Measurements from ENCODE around the gene ISX. TPM values are rescaled to one million over a fixed set of nuclear protein-coding genes. Genes with fewer than 3 reads are reported as not detected.

Gene ISX
- total RNA-seq, 1 experiment from 2014 or later, result not detected

- no peak for DNase-seq (ENCODE audit: extremely low read depth, low read depth)
Observed at GRCh38 chr22:35103761-35104160, 37.8 kb downstream of the ISX start.

GRCh38 chr22:35104491-35104890, 38.5 kb downstream of the ISX start:
- DNase-seq (ENCODE audit: extremely low read depth, low read depth), result no peak

- DNase-seq (ENCODE audit: extremely low read depth, low read depth), result no peak
Observed at GRCh38 chr22:35109616-35110015, 43.7 kb downstream of the ISX start.

- no peak for DNase-seq (ENCODE audit: extremely low read depth, low read depth)
Observed at GRCh38 chr22:35111244-35111643, 45.3 kb downstream of the ISX start.

GRCh38 chr22:35113341-35113740, 47.4 kb downstream of the ISX start:
- DNase-seq (ENCODE audit: extremely low read depth, low read depth), result no peak

- no peak for DNase-seq (ENCODE audit: extremely low read depth, low read depth)
Observed at GRCh38 chr22:35114131-35114980, 48.4 kb downstream of the ISX start.

- no peak for DNase-seq (ENCODE audit: extremely low read depth, low read depth)
Observed at GRCh38 chr22:35115515-35115914, 49.6 kb downstream of the ISX start.

- DNase-seq (ENCODE audit: extremely low read depth, low read depth), result no peak
Observed at GRCh38 chr22:35116269-35116668, 50.3 kb downstream of the ISX start.

GRCh38 chr22:35116817-35117216, 50.9 kb downstream of the ISX start:
- DNase-seq (ENCODE audit: extremely low read depth, low read depth), result no peak

- DNase-seq (ENCODE audit: extremely low read depth, low read depth), result no peak
Observed at GRCh38 chr22:35119494-35119893, 53.5 kb downstream of the ISX start.

- DNase-seq (ENCODE audit: extremely low read depth, low read depth), result no peak
Observed at GRCh38 chr22:35124691-35125219, 58.8 kb downstream of the ISX start.

- no peak for DNase-seq (ENCODE audit: extremely low read depth, low read depth)
Observed at GRCh38 chr22:35126993-35127392, 61.0 kb downstream of the ISX start.

- DNase-seq (ENCODE audit: extremely low read depth, low read depth), result no peak
Observed at GRCh38 chr22:35128637-35129036, 62.7 kb downstream of the ISX start.

GRCh38 chr22:35131525-35132000, 65.6 kb downstream of the ISX start:
- no peak for DNase-seq (ENCODE audit: extremely low read depth, low read depth)

GRCh38 chr22:35132568-35132967, 66.6 kb downstream of the ISX start:
- no peak for DNase-seq (ENCODE audit: extremely low read depth, low read depth)

- no peak for DNase-seq (ENCODE audit: extremely low read depth, low read depth)
Observed at GRCh38 chr22:35133702-35134380, 67.9 kb downstream of the ISX start.

GRCh38 chr22:35134637-35135036, 68.7 kb downstream of the ISX start:
- DNase-seq (ENCODE audit: extremely low read depth, low read depth), result no peak

- DNase-seq (ENCODE audit: extremely low read depth, low read depth), result no peak
Observed at GRCh38 chr22:35135165-35135564, 69.2 kb downstream of the ISX start.

Measured in NCI-H460 (cell line).